ENCODE data around the gene FAM107B.

DNA sequence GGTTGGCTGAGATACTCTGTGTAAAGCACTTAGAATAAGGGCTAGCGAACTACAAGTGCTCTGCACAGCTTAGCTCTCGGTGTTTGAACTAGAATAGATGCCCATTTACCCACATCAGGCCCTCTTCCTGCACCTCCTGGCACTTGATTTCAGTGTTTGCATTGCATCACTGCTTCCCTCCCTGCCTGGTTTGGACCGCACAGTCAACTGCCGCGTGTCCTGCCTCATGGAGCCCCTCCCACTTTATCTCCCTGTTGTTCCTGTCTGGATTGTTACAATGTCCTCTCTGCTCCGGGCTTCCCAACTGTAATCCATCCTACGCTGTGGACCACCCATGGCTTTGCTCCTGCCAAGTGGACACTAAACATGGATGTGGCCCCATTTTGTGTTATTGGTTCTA is 2.3 kb downstream of the FAM107B start:
- TF ChIP-seq POLR2A (IDR thresholded peaks at IDR 0.05) = no peak
- no peak for TF ChIP-seq CTCF (IDR thresholded peaks at IDR 0.05)

Measured in breast epithelium (tissue), 3 donors.